SU-DHL-6 (cell line): Measurements from ENCODE around the gene KIF5C.

Experiments used
- H2AFZ ChIP-seq: fragments of 200-600 bp; sonication (generic); 2 replicates; pipeline ENCODE4 v1.6.1; 2014; ENCODE audit warnings: low read depth, mild to moderate bottlenecking, moderate library complexity, mixed read lengths, antibody characterized with exemption, low read length; ENCODE audit not compliant: severe bottlenecking
- H3F3A ChIP-seq: fragments of 200-600 bp; shearing (Covaris generic); 2 replicates; pipeline ENCODE4 v1.6.0; 2016; ENCODE audit warnings: antibody characterized with exemption, mild to moderate bottlenecking; ENCODE audit not compliant: insufficient read depth
- H3K27ac ChIP-seq: fragments of 200-600 bp; sonication (generic); 2 replicates; pipeline ENCODE4 v1.5.1; 2016; ENCODE audit warnings: low read depth, mild to moderate bottlenecking, low read length, moderate library complexity, mixed read lengths
- H3K27me3 ChIP-seq: fragments of 200-600 bp; sonication (generic), shearing (Covaris generic); 2 replicates; pipeline ENCODE4 v1.6.0; 2014; ENCODE audit warnings: mild to moderate bottlenecking, low read length
- H3K36me3 ChIP-seq: fragments of 200-600 bp; sonication (generic); 2 replicates; pipeline ENCODE4 v1.6.1; 2014; ENCODE audit warnings: mild to moderate bottlenecking, low read length, mixed read lengths
- H3K4me2 ChIP-seq: fragments of 300-600, 200-600 bp; shearing (Covaris generic), sonication (generic); 2 replicates; pipeline ENCODE4 v1.6.0; 2014; ENCODE audit warnings: low read length, low read depth, mild to moderate bottlenecking; ENCODE audit not compliant: poor library complexity, severe bottlenecking
- H3K4me3 ChIP-seq: fragments of 200-600 bp; sonication (generic); 2 replicates; pipeline ENCODE4 v1.5.1; 2014; ENCODE audit warnings: antibody characterized with exemption, low read length, mild to moderate bottlenecking, mixed read lengths; ENCODE audit not compliant: insufficient read depth, poor library complexity, severe bottlenecking
- H3K79me2 ChIP-seq: fragments of 200-600 bp; sonication (generic); 2 replicates; pipeline ENCODE4 v1.6.1; 2014; ENCODE audit warnings: mild to moderate bottlenecking, low read length, moderate library complexity; ENCODE audit not compliant: insufficient read depth
- H3K9ac ChIP-seq: fragments of 200-600 bp; sonication (generic); 2 replicates; pipeline ENCODE4 v1.7.0; 2014; ENCODE audit warnings: mild to moderate bottlenecking, low read length
- H3K9me2 ChIP-seq: fragments of 200-600 bp; sonication (generic); replicated peaks from 2 replicates; pipeline ENCODE4 v1.6.1; 2014; ENCODE audit warnings: low read length; ENCODE audit not compliant: insufficient read depth
- H3K9me3 ChIP-seq: fragments of 200-600 bp; sonication (generic); 2 replicates; pipeline ENCODE4 v1.6.1; 2014; ENCODE audit warnings: low read length, mixed read lengths; ENCODE audit not compliant: insufficient read depth
- H4K20me1 ChIP-seq: fragments of 200-600 bp; sonication (generic); 2 replicates; pipeline ENCODE4 v1.6.1; 2014; ENCODE audit warnings: low read depth, mild to moderate bottlenecking, antibody characterized with exemption, low read length, moderate library complexity, mixed read lengths
- CTCF ChIP-seq: fragments of 200-600 bp; sonication (generic); IDR thresholded peaks from one replicate; pipeline ENCODE4 v1.5.1; 2017; ENCODE audit warnings: antibody characterized with exemption, mild to moderate bottlenecking, low read length, moderate library complexity; ENCODE audit not compliant: insufficient read depth, poor library complexity, severe bottlenecking
- EZH2phosphoT487 ChIP-seq: fragments of 200-600 bp; sonication (generic), shearing (Covaris generic); conservative IDR thresholded peaks from 2 replicates; pipeline ENCODE4 v1.6.1; 2018; ENCODE audit warnings: mild to moderate bottlenecking, antibody characterized with exemption, low read length, moderate library complexity, mixed read lengths

KIF5C gene

GRCh38 chr2:149044500-149044899, 169.5 kb downstream of the KIF5C start:
- peaks cover 9% of the 10 kb centered on the region; the same call in 1 of the 2 replicates for H3K9me3 ChIP-seq
- peaks cover 100% of the 10 kb centered on the region for H3K79me2 ChIP-seq
- H3K4me2 ChIP-seq = no peak overlapping the region
- no peak overlapping the region for H3K4me3 ChIP-seq
- TF ChIP-seq CTCF (no peak), EZH2phosphoT487 (no peak)
- H3K36me3 ChIP-seq = peaks cover 22% of the 10 kb centered on the region
- no peak overlapping the region for H3K27ac ChIP-seq
- no peaks in the 10 kb centered on the region for H3K9me2 ChIP-seq
- no peaks in the 10 kb centered on the region; the same call in 1 of the 2 replicates for H4K20me1 ChIP-seq
- no peaks in the 10 kb centered on the region for H3K27me3 ChIP-seq
- peaks cover 5% of the 10 kb centered on the region; the same call in 1 of the 2 replicates for H3F3A ChIP-seq
- H3K9ac ChIP-seq = no peak overlapping the region
- no peak overlapping the region for H2AFZ ChIP-seq

- peaks cover 22% of the 10 kb centered on the region for H3K36me3 ChIP-seq
- TF ChIP-seq EZH2phosphoT487 (no peak), CTCF (no peak)
Observed at GRCh38 chr2:149047118-149047517, 172.1 kb downstream of the KIF5C start.

GRCh38 chr2:149049142-149049541, 174.1 kb downstream of the KIF5C start:
- Histone ChIP-seq H4K20me1 (no peaks in the 10 kb centered on the region), H3K27ac (no peak overlapping the region), H3K9ac (no peak overlapping the region), H3K79me2 (peaks cover 86% of the 10 kb centered on the region), H3K9me2 (no peaks in the 10 kb centered on the region), H3K27me3 (no peaks in the 10 kb centered on the region), H3K36me3 (peaks cover 22% of the 10 kb centered on the region), H3K4me2 (no peak overlapping the region), H3F3A (no peaks in the 10 kb centered on the region), H2AFZ (no peak overlapping the region), H3K9me3 (peaks cover 9% of the 10 kb centered on the region; the same call in 1 of the 2 replicates), H3K4me3 (no peak overlapping the region)
- TF ChIP-seq EZH2phosphoT487 (no peak), CTCF (no peak)

More at GRCh38 chr2:149047118-149047517, 172.1 kb downstream of the KIF5C start:
- Histone ChIP-seq H3F3A (no peaks in the 10 kb centered on the region), H2AFZ (no peak overlapping the region), H3K4me3 (no peak overlapping the region), H3K9me2 (no peaks in the 10 kb centered on the region), H3K27me3 (no peaks in the 10 kb centered on the region), H3K4me2 (no peak overlapping the region), H3K9me3 (peaks cover 9% of the 10 kb centered on the region; the same call in 1 of the 2 replicates), H4K20me1 (no peaks in the 10 kb centered on the region; the same call in 1 of the 2 replicates), H3K27ac (no peak overlapping the region), H3K9ac (no peak overlapping the region), H3K79me2 (peaks cover 88% of the 10 kb centered on the region)
